H9 (cell line): ENCODE measurements around the gene MYH11. TPM values are rescaled to one million over a fixed set of nuclear protein-coding genes. Genes with fewer than 3 reads are reported as not detected.

Experiments used
- DNase-seq: peaks from one replicate; pipeline ENCODE4 v3.0.0-alpha.2; 2017
- H2AFZ ChIP-seq: one replicate; pipeline ENCODE4 v1.6.1; 2013; ENCODE audit warnings: mild to moderate bottlenecking, low read length, control low read depth, moderate library complexity
- H2AK5ac ChIP-seq: 2 replicates; pipeline ENCODE4 v1.6.1; 2013; ENCODE audit warnings: low read length, control low read depth, mixed read lengths; ENCODE audit not compliant: insufficient read length
- H2BK120ac ChIP-seq: one replicate; pipeline ENCODE4 v1.6.1; 2013; ENCODE audit warnings: low read depth, mild to moderate bottlenecking, low read length, control low read depth, inconsistent platforms; ENCODE audit not compliant: poor library complexity, severe bottlenecking
- H2BK12ac ChIP-seq: 2 replicates; pipeline ENCODE4 v1.6.1; 2013; ENCODE audit warnings: low read length, control low read depth, mixed read lengths, low read depth; ENCODE audit not compliant: insufficient read length
- H2BK15ac ChIP-seq: 2 replicates; pipeline ENCODE4 v1.6.1; 2013; ENCODE audit warnings: low read depth, low read length, control low read depth
- H2BK20ac ChIP-seq: one replicate; pipeline ENCODE4 v1.6.1; 2013; ENCODE audit warnings: low read depth, mild to moderate bottlenecking, low read length, control low read depth, inconsistent platforms; ENCODE audit not compliant: poor library complexity, severe bottlenecking
- H2BK5ac ChIP-seq: 2 replicates; pipeline ENCODE4 v1.6.1; 2013; ENCODE audit warnings: low read length, control low read depth, mixed read lengths; ENCODE audit not compliant: insufficient read length
- H3K14ac ChIP-seq: 2 replicates; pipeline ENCODE4 v1.6.1; 2013; ENCODE audit warnings: low read length, control low read depth; ENCODE audit not compliant: insufficient read depth
- H3K18ac ChIP-seq: 2 replicates; pipeline ENCODE4 v1.6.1; 2013; ENCODE audit warnings: low read depth, mild to moderate bottlenecking, mixed read lengths, low read length, control low read depth; ENCODE audit not compliant: insufficient read length
- H3K23ac ChIP-seq: 2 replicates; pipeline ENCODE4 v1.6.1; 2013; ENCODE audit warnings: low read length, control low read depth, mixed read lengths, low read depth; ENCODE audit not compliant: insufficient read length
- H3K23me2 ChIP-seq: 2 replicates; pipeline ENCODE4 v1.6.1; 2013; ENCODE audit warnings: low read depth, mild to moderate bottlenecking, mixed read lengths, low read length, control low read depth; ENCODE audit not compliant: insufficient read length, poor library complexity, severe bottlenecking
- H3K27ac ChIP-seq: 2 replicates; pipeline ENCODE4 v1.5.1; 2013; ENCODE audit warnings: low read length, control low read depth, mixed read lengths, low read depth; ENCODE audit not compliant: insufficient read length
- H3K27me3 ChIP-seq: 2 replicates; pipeline ENCODE4 v1.6.1; 2013; ENCODE audit warnings: low read length, control low read depth, inconsistent platforms; ENCODE audit not compliant: insufficient read depth
- H3K4ac ChIP-seq: 2 replicates; pipeline ENCODE4 v1.6.1; 2013; ENCODE audit warnings: low read depth, mild to moderate bottlenecking, control low read depth, inconsistent platforms, low read length, moderate library complexity
- H3K4me1 ChIP-seq: 2 replicates; pipeline ENCODE4 v1.6.1; 2013; ENCODE audit warnings: low read length, control low read depth, inconsistent platforms; ENCODE audit not compliant: insufficient read depth
- H3K4me2 ChIP-seq: 2 replicates; pipeline ENCODE4 v1.6.1; 2013; ENCODE audit warnings: low read length, control low read depth, mixed read lengths; ENCODE audit not compliant: insufficient read length, insufficient read depth
- H3K56ac ChIP-seq: 2 replicates; pipeline ENCODE4 v1.6.1; 2013; ENCODE audit warnings: low read depth, mild to moderate bottlenecking, mixed read lengths, low read length, control low read depth; ENCODE audit not compliant: insufficient read length
- H3K79me1 ChIP-seq: 2 replicates; pipeline ENCODE4 v1.6.1; 2013; ENCODE audit warnings: low read depth, mild to moderate bottlenecking, moderate library complexity, low read length, control low read depth, inconsistent platforms; ENCODE audit not compliant: insufficient read depth, poor library complexity, severe bottlenecking
- H3K79me2 ChIP-seq: 2 replicates; pipeline ENCODE4 v1.6.1; 2013; ENCODE audit warnings: low read length, control low read depth, inconsistent platforms; ENCODE audit not compliant: insufficient read depth
- H3K9ac ChIP-seq: 2 replicates; pipeline ENCODE4 v1.6.1; 2013; ENCODE audit warnings: low read length, control low read depth, mixed read lengths; ENCODE audit not compliant: insufficient read length; ENCODE audit errors: extremely low read depth
- H3K9me3 ChIP-seq: one replicate; pipeline ENCODE4 v1.6.1; 2013; ENCODE audit warnings: low read depth, low read length, inconsistent platforms; ENCODE audit not compliant: control insufficient read depth
- H3T11ph ChIP-seq: one replicate; pipeline ENCODE4 v1.6.1; 2013; ENCODE audit warnings: mild to moderate bottlenecking, low read length, control low read depth, inconsistent platforms
- H4K20me1 ChIP-seq: one replicate; pipeline ENCODE4 v1.6.1; 2013; ENCODE audit not compliant: control insufficient read depth, insufficient read length, insufficient read depth
- H4K5ac ChIP-seq: 2 replicates; pipeline ENCODE4 v1.6.1; 2013; ENCODE audit warnings: low read depth, mild to moderate bottlenecking, mixed read lengths, low read length, control low read depth; ENCODE audit not compliant: insufficient read length
- H4K8ac ChIP-seq: replicated peaks from 2 replicates; pipeline ENCODE4 v1.6.1; 2013; ENCODE audit warnings: low read length, control low read depth, mixed read lengths, low read depth; ENCODE audit not compliant: insufficient read length
- H4K91ac ChIP-seq: 2 replicates; pipeline ENCODE4 v1.6.1; 2013; ENCODE audit warnings: low read depth, mild to moderate bottlenecking, moderate library complexity, mixed read lengths, low read length, control low read depth; ENCODE audit not compliant: insufficient read length
- H3K27ac Mint-ChIP-seq, 3 experiments: 2 replicates in 2 of 3; 3 replicates in 1 of 3; pipeline ENCODE4 v1.8.0; 2020 to 2021; ENCODE audit warnings: mixed read lengths in 3 of 3, mild to moderate bottlenecking in 1 of 3, moderate library complexity in 1 of 3
- H3K27me3 Mint-ChIP-seq: 2 replicates; pipeline ENCODE4 v1.8.0; 2021; ENCODE audit warnings: low read depth, mild to moderate bottlenecking, moderate library complexity, mixed read lengths
- H3K36me3 Mint-ChIP-seq, 3 experiments: 2 replicates in 2 of 3; 3 replicates in 1 of 3; pipeline ENCODE4 v1.8.0; 2020 to 2021; ENCODE audit warnings: low read depth in 3 of 3, mixed read lengths in 3 of 3; ENCODE audit not compliant: insufficient read depth in 1 of 3
- H3K4me1 Mint-ChIP-seq, 2 experiments: 2 replicates each; pipeline ENCODE4 v1.8.0; 2020; ENCODE audit warnings: mixed read lengths in 2 of 2
- H3K4me3 Mint-ChIP-seq, 2 experiments: 2 replicates in 1 of 2; 3 replicates in 1 of 2; pipeline ENCODE4 v1.8.0; 2020 to 2021; ENCODE audit warnings: mild to moderate bottlenecking in 2 of 2, mixed read lengths in 2 of 2, moderate library complexity in 1 of 2
- H3K9me3 Mint-ChIP-seq, 2 experiments: 2 replicates in 1 of 2; 3 replicates in 1 of 2; pipeline ENCODE4 v1.8.0; 2020; ENCODE audit warnings: mild to moderate bottlenecking in 2 of 2, mixed read lengths in 2 of 2, moderate library complexity in 1 of 2
- CTCF ChIP-seq: fragments of 200-600 bp; sonication (generic); conservative IDR thresholded peaks from 3 replicates; pipeline ENCODE4 v1.8.0; 2021; ENCODE audit warnings: antibody characterized with exemption, mild to moderate bottlenecking
- WGBS: extraction: QIAGEN DNeasy Blood & Tissue Kit; methylation state at CpG from one replicate; pipeline ENCODE4 v1.1.7; 2013; ENCODE audit warnings: missing lambda C conversion rate, low lambda C conversion rate, mixed read lengths; ENCODE audit not compliant: insufficient read length; ENCODE audit errors: extremely low coverage; 5-methylcytosine and 5-hydroxymethylcytosine counted together
- total RNA-seq: library from RNA; stranded (reverse); gene quantifications from 2 replicates; pipeline ENCODE4 v1.2.1, GENCODE V29; 2021

The MYH11 gene
- total RNA-seq, 1 experiment from 2014 or later, result 0.42 TPM

DNA sequence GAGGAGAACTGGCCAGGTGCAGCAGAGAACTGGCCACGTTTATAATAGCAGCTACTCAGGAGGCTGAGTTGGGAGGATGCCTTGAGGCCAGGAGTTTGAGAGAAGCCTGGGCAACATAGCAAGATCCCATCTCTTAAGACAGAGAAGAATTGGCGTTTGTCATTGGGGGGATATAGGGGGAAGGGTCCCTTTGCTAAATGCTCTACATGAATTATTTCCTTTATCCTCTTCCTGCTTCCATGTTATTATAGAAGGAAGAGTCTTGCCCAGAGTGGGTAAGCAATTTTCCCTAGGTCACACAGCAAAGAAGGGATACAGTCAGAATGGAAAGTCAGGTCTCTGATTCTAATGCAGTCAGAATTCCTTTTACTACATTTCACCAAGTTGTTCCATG, 68.0 kb downstream of the MYH11 start:
- no peak for TF ChIP-seq CTCF
- H4K5ac ChIP-seq, result no peak overlapping the region
- no peak overlapping the region for H3K27ac ChIP-seq
- H4K8ac ChIP-seq, result no peak overlapping the region
- no peak overlapping the region for H2BK5ac ChIP-seq
- no peak overlapping the region for H2BK15ac ChIP-seq
- H3K4me3 Mint-ChIP-seq, result no peak overlapping the region
- no peak overlapping the region for H3K4ac ChIP-seq
- no peak overlapping the region for H2BK20ac ChIP-seq
- H3K79me2 ChIP-seq, result no peaks in the 10 kb centered on the region
- no peaks in the 10 kb centered on the region for H3K4me1 Mint-ChIP-seq
- H4K91ac ChIP-seq, result no peak overlapping the region
- H3K56ac ChIP-seq, result no peak overlapping the region
- H3K23ac ChIP-seq, result no peak overlapping the region
- H3K23me2 ChIP-seq, result no peaks in the 10 kb centered on the region
- no peak overlapping the region for H3K27ac Mint-ChIP-seq
- no peak overlapping the region for H3K4me2 ChIP-seq
- no peak for DNase-seq
- no peak overlapping the region for H3T11ph ChIP-seq
- no peak overlapping the region for H2BK12ac ChIP-seq
- H3K36me3 Mint-ChIP-seq, result no peaks in the 10 kb centered on the region
- H3K18ac ChIP-seq, result no peak overlapping the region
- no peak overlapping the region for H2BK120ac ChIP-seq
- no peak overlapping the region for H3K9ac ChIP-seq
- no peaks in the 10 kb centered on the region for H3K27me3 ChIP-seq
- no peaks in the 10 kb centered on the region for H3K79me1 ChIP-seq
- no peaks in the 10 kb centered on the region for H3K27me3 Mint-ChIP-seq
- WGBS, result no CpG with 5 or more reads among the region's 2 CpGs
- peaks cover 0 to 4% of the 10 kb centered on the region in 2 experiments; a peak in 2 of 5 replicates for H3K9me3 Mint-ChIP-seq
- H4K20me1 ChIP-seq, result no peaks in the 10 kb centered on the region
- H3K4me1 ChIP-seq, result no peaks in the 10 kb centered on the region
- H3K14ac ChIP-seq, result no peak overlapping the region
- no peaks in the 10 kb centered on the region for H3K9me3 ChIP-seq
- no peak overlapping the region for H2AFZ ChIP-seq
- no peak overlapping the region for H2AK5ac ChIP-seq
